Ishikawa (cell line): ENCODE data around the gene CD8A.

Source experiments
- CEBPB ChIP-seq: IDR thresholded peaks from 2 replicates; pipeline ENCODE4 v1.6.1; 2012
- CREB1 ChIP-seq: IDR thresholded peaks from 2 replicates; pipeline ENCODE4 v1.6.1; 2012; ENCODE audit warnings: low read depth
- EGR1 ChIP-seq: IDR thresholded peaks from 2 replicates; pipeline ENCODE4 v1.6.1; 2012
- EP300 ChIP-seq: IDR thresholded peaks from 2 replicates; pipeline ENCODE4 v1.6.1; 2012; ENCODE audit warnings: borderline replicate concordance
- FOXM1 ChIP-seq: IDR thresholded peaks from 2 replicates; pipeline ENCODE4 v1.6.1; 2012; ENCODE audit warnings: low read depth, borderline replicate concordance
- NFIC ChIP-seq: IDR thresholded peaks from 2 replicates; pipeline ENCODE4 v1.6.1; 2012
- RAD21 ChIP-seq: IDR thresholded peaks from 2 replicates; pipeline ENCODE4 v1.6.1; 2012; ENCODE audit warnings: low read depth
- TAF1 ChIP-seq: IDR thresholded peaks from 2 replicates; pipeline ENCODE4 v1.6.1; 2012; ENCODE audit warnings: low read depth, mild to moderate bottlenecking
- TCF12 ChIP-seq: IDR thresholded peaks from 2 replicates; pipeline ENCODE4 v1.6.1; 2012; ENCODE audit warnings: low read depth
- TEAD4 ChIP-seq: IDR thresholded peaks from 2 replicates; pipeline ENCODE4 v1.6.1; 2012
- YY1 ChIP-seq: IDR thresholded peaks from 2 replicates; pipeline ENCODE4 v1.6.1; 2012; ENCODE audit warnings: low read depth
- ZBTB7A ChIP-seq: IDR thresholded peaks from 2 replicates; pipeline ENCODE4 v1.6.1; 2012; ENCODE audit warnings: low read depth
- TF ChIP-seq, protein P1 (sequence below): IDR thresholded peaks from 2 replicates; pipeline ENCODE4 v1.6.1; 2012
- TF ChIP-seq, protein P2 (sequence below): IDR thresholded peaks from 2 replicates; pipeline ENCODE4 v1.6.1; 2012; ENCODE audit warnings: low read depth, mild to moderate bottlenecking
- TF ChIP-seq, protein P3 (sequence below): IDR thresholded peaks from 2 replicates; pipeline ENCODE4 v1.6.1; 2012

Gene CD8A

DNA sequence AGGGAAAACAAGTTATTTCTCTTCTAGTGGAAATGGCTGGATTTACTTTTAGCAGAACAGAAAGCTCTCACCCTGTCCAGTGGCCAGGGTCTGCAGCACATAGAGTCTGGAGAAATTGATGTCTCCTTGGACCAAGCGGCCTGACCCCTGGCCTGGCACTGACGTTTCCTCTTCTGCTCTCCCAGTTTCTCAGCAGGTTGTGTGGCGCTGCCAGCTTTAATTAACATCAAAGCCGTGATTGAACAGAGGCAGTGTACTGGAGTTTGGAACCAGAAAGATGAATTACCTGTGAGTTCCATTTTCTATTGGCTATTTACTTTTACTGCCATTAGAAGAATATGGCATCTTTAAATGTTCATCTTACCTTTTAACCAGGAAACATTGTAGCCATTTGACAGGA lies 20.9 kb downstream of the CD8A start:
- TF ChIP-seq, protein P1, sequence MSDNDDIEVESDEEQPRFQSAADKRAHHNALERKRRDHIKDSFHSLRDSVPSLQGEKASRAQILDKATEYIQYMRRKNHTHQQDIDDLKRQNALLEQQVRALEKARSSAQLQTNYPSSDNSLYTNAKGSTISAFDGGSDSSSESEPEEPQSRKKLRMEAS = no peak
- TF ChIP-seq RAD21 (no peak), EP300 (no peak), CEBPB (no peak), NFIC (no peak), ZBTB7A (no peak), TAF1 (no peak), TCF12 (no peak), TEAD4 (no peak), CREB1 (no peak), FOXM1 (no peak), EGR1 (no peak), YY1 (no peak)
- TF ChIP-seq, protein P2, sequence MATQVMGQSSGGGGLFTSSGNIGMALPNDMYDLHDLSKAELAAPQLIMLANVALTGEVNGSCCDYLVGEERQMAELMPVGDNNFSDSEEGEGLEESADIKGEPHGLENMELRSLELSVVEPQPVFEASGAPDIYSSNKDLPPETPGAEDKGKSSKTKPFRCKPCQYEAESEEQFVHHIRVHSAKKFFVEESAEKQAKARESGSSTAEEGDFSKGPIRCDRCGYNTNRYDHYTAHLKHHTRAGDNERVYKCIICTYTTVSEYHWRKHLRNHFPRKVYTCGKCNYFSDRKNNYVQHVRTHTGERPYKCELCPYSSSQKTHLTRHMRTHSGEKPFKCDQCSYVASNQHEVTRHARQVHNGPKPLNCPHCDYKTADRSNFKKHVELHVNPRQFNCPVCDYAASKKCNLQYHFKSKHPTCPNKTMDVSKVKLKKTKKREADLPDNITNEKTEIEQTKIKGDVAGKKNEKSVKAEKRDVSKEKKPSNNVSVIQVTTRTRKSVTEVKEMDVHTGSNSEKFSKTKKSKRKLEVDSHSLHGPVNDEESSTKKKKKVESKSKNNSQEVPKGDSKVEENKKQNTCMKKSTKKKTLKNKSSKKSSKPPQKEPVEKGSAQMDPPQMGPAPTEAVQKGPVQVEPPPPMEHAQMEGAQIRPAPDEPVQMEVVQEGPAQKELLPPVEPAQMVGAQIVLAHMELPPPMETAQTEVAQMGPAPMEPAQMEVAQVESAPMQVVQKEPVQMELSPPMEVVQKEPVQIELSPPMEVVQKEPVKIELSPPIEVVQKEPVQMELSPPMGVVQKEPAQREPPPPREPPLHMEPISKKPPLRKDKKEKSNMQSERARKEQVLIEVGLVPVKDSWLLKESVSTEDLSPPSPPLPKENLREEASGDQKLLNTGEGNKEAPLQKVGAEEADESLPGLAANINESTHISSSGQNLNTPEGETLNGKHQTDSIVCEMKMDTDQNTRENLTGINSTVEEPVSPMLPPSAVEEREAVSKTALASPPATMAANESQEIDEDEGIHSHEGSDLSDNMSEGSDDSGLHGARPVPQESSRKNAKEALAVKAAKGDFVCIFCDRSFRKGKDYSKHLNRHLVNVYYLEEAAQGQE = no peak
- TF ChIP-seq, protein P3, sequence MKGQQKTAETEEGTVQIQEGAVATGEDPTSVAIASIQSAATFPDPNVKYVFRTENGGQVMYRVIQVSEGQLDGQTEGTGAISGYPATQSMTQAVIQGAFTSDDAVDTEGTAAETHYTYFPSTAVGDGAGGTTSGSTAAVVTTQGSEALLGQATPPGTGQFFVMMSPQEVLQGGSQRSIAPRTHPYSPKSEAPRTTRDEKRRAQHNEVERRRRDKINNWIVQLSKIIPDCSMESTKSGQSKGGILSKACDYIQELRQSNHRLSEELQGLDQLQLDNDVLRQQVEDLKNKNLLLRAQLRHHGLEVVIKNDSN = no peak

GRCh38 chr2:86768189-86768949 lies 22.3 kb downstream of the CD8A start:
- TF ChIP-seq TEAD4 = no peak
- no peak for TF ChIP-seq FOXM1

GRCh38 chr2:86765310-86765695 lies 25.4 kb downstream of the CD8A start:
- TF ChIP-seq, protein P2 = no peak
- TF ChIP-seq CEBPB = no peak
- TF ChIP-seq EP300 = no peak
- no peak for TF ChIP-seq ZBTB7A
- no peak for TF ChIP-seq FOXM1
- no peak for TF ChIP-seq CREB1

- TF ChIP-seq RAD21 = peak; percentile 51
- TF ChIP-seq TAF1 = no peak
- no peak for TF ChIP-seq FOXM1
Observed at GRCh38 chr2:86764661-86765309, 25.9 kb downstream of the CD8A start.

- TF ChIP-seq FOXM1 = no peak
- no peak for TF ChIP-seq CEBPB
- no peak for TF ChIP-seq TCF12
- TF ChIP-seq, protein P3 = no peak
- no peak for TF ChIP-seq CREB1
- no peak for TF ChIP-seq TAF1
- no peak for TF ChIP-seq NFIC
- no peak for TF ChIP-seq YY1
- TF ChIP-seq RAD21 = no peak
- TF ChIP-seq, protein P1 = no peak
- TF ChIP-seq EP300 = no peak
- TF ChIP-seq EGR1 = no peak
- no peak for TF ChIP-seq TEAD4
- TF ChIP-seq ZBTB7A = no peak
- TF ChIP-seq, protein P2 = no peak
Observed at GRCh38 chr2:86760371-86760770, 30.3 kb downstream of the CD8A start.
